Cardiac muscle cell (in vitro differentiated cells and primary cell): ENCODE data around the gene NTNG1. TPM values are rescaled to one million over a fixed set of nuclear protein-coding genes. Genes with fewer than 3 reads are reported as not detected.

Experiments used
- DNase-seq, 2 donors: peaks; one replicate each; pipeline versions ENCODE4 v3.0.0 to v3.0.0-alpha.2; 2010 to 2017; ENCODE audit warnings: low read depth in 1 of 2, low spot score in 1 of 2
- H3K27ac ChIP-seq: fragments of 200-600 bp; sonication (generic); 2 replicates; pipeline ENCODE4 v1.5.1; 2016
- H3K27me3 ChIP-seq: fragments of 200-600 bp; sonication (generic); 2 replicates; pipeline ENCODE4 v1.6.0; 2016; ENCODE audit warnings: control low read depth
- H3K36me3 ChIP-seq: fragments of 200-600 bp; sonication (generic); 2 replicates; pipeline ENCODE4 v1.5.1; 2016; ENCODE audit warnings: control low read depth
- H3K4me1 ChIP-seq: fragments of 200-600 bp; sonication (generic); 2 replicates; pipeline ENCODE4 v1.8.1; 2017; ENCODE audit warnings: low read depth, mild to moderate bottlenecking, mixed run types
- H3K4me3 ChIP-seq: fragments of 200-600 bp; sonication (generic); 2 replicates; pipeline ENCODE4 v1.5.1; 2016; ENCODE audit warnings: mild to moderate bottlenecking
- H3K9me3 ChIP-seq: fragments of 200-600 bp; sonication (generic); 2 replicates; pipeline ENCODE4 v1.5.1; 2017; ENCODE audit warnings: low read depth, mild to moderate bottlenecking, control low read depth
- CTCF ChIP-seq: IDR thresholded peaks from 2 replicates; pipeline ENCODE4 v1.5.1; 2012; ENCODE audit warnings: low read depth, mild to moderate bottlenecking, low read length
- polyA plus RNA-seq: library from polyadenylated mRNA; unstranded; fragments of >200 nt; fragmentation: Nextera tagmentation; extraction: Ambion mirVana; gene quantifications from 2 replicates; pipeline ENCODE4 v1.2.1, GENCODE V29; 2016
- total RNA-seq: library from RNA; depleted of rRNA; stranded (reverse); fragments of >200 nt; gene quantifications from 2 replicates; pipeline ENCODE4 v1.2.3, GENCODE V29; 2016

The NTNG1 gene
- total and polyA plus RNA-seq, 2 experiments from 2014 or later, result 0.12 TPM; not detected in 1

DNA sequence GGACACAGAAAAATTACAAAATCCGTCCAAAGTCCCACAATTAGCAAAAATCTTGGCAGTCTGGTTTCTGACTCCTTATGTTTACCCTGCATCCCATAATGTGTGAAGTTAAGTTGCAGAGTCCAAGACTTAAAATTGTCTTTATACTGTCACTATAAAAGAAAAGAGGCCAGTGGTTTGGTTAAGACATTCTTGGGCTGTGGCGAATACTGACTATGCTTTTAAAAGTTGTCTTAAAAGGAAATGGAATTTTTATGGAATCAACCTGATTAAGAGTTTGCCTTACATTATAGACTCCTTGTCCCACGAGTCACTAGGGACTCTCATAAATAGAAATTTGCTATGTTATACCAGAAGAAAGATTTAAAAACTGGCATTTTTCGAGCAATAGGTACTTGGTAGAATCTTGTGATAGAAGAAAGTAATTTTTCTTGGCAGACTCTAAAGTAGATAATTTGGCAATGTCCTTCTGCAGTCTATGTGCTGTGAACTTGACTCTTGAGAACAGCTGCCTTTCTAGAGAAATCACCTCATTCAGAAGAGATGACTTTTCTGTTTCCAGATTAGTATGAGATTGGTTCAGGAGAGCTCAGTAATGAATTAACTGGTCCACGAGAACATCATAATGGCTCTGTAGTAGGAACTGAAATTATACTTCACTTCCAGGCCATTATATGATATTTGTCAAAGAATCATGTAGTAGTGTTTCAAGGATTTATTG lies 31.8 kb downstream of the NTNG1 start:
- no peaks in the 10 kb centered on the region for H3K36me3 ChIP-seq
- H3K4me1 ChIP-seq, result no peaks in the 10 kb centered on the region
- H3K4me3 ChIP-seq, result no peak overlapping the region
- DNase-seq, result no peak
- no peak for TF ChIP-seq CTCF
- H3K27ac ChIP-seq, result no peak overlapping the region
- no peaks in the 10 kb centered on the region for H3K27me3 ChIP-seq
- H3K9me3 ChIP-seq, result no peaks in the 10 kb centered on the region

DNA sequence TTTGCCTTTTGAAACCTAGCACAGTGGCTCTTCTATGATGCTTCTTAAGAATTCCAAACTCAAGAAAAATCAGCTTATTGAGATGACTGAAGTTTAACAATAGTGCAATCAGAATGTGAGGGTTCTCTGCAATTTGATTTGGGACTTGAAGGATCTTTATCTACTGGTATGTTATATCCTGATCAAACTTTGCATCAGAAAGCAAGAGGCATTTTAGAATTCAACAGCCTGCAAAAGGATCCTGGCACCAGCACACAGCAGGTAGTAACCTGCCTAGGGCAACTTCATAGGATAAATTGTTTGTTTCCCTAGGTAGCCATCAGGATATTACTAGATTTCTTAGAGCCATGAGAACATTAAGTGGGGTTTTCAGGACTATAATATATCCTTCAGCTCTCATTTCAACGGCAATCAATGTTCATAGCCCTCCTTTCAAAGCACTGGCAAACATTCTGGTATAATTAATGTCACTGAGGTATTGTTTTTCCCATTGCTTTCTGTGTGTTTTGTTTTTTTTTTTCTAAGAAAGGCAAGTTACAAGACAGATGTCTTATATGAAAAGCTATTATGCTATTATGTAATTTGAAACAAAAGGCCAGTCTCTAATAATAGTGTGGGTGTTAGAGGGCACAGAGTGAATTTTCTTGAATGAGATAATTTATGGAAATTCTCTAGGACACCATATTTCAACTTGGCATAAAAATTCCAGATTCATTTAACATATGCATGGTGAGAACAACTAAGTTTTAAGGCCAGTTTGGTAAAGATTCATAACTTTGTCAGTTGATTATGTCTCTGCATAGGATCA lies 34.5 kb downstream of the NTNG1 start:
- no peak for DNase-seq
- Histone ChIP-seq H3K36me3 (no peaks in the 10 kb centered on the region), H3K4me3 (no peak overlapping the region), H3K9me3 (no peaks in the 10 kb centered on the region), H3K27ac (no peak overlapping the region), H3K4me1 (no peaks in the 10 kb centered on the region), H3K27me3 (no peaks in the 10 kb centered on the region)
- TF ChIP-seq CTCF, result no peak

GRCh38 chr1:107181253-107181969 lies 40.6 kb downstream of the NTNG1 start:
- H3K9me3 ChIP-seq, result no peaks in the 10 kb centered on the region
- DNase-seq, result no peak
- no peak overlapping the region for H3K4me3 ChIP-seq
- no peak for TF ChIP-seq CTCF
- no peak overlapping the region for H3K27ac ChIP-seq
- H3K27me3 ChIP-seq, result no peaks in the 10 kb centered on the region
- H3K36me3 ChIP-seq, result no peaks in the 10 kb centered on the region
- no peaks in the 10 kb centered on the region for H3K4me1 ChIP-seq

GRCh38 chr1:107183011-107183410 lies 42.2 kb downstream of the NTNG1 start:
- Histone ChIP-seq H3K4me3 (no peak overlapping the region), H3K27ac (no peak overlapping the region), H3K36me3 (no peaks in the 10 kb centered on the region), H3K9me3 (no peaks in the 10 kb centered on the region), H3K4me1 (no peaks in the 10 kb centered on the region), H3K27me3 (no peaks in the 10 kb centered on the region)
- TF ChIP-seq CTCF, result no peak
- DNase-seq, result no peak

- Histone ChIP-seq H3K27ac (no peak overlapping the region), H3K4me1 (no peaks in the 10 kb centered on the region), H3K9me3 (no peaks in the 10 kb centered on the region), H3K27me3 (no peaks in the 10 kb centered on the region), H3K4me3 (no peak overlapping the region), H3K36me3 (no peaks in the 10 kb centered on the region)
- TF ChIP-seq CTCF, result no peak
- DNase-seq, result no peak
Measured at GRCh38 chr1:107184888-107185287, 44.0 kb downstream of the NTNG1 start.
